SU-DHL-6 (cell line): Measurements from ENCODE around the gene BTBD2.

ENCODE experiments used
- H2AFZ ChIP-seq: fragments of 200-600 bp; sonication (generic); 2 replicates; pipeline ENCODE4 v1.6.1; 2014; ENCODE audit warnings: low read depth, mild to moderate bottlenecking, moderate library complexity, mixed read lengths, antibody characterized with exemption, low read length; ENCODE audit not compliant: severe bottlenecking
- H3F3A ChIP-seq: fragments of 200-600 bp; shearing (Covaris generic); 2 replicates; pipeline ENCODE4 v1.6.0; 2016; ENCODE audit warnings: antibody characterized with exemption, mild to moderate bottlenecking; ENCODE audit not compliant: insufficient read depth
- H3K27ac ChIP-seq: fragments of 200-600 bp; sonication (generic); 2 replicates; pipeline ENCODE4 v1.5.1; 2016; ENCODE audit warnings: low read depth, mild to moderate bottlenecking, low read length, moderate library complexity, mixed read lengths
- H3K27me3 ChIP-seq: fragments of 200-600 bp; sonication (generic), shearing (Covaris generic); 2 replicates; pipeline ENCODE4 v1.6.0; 2014; ENCODE audit warnings: mild to moderate bottlenecking, low read length
- H3K36me3 ChIP-seq: fragments of 200-600 bp; sonication (generic); 2 replicates; pipeline ENCODE4 v1.6.1; 2014; ENCODE audit warnings: mild to moderate bottlenecking, low read length, mixed read lengths
- H3K4me2 ChIP-seq: fragments of 300-600, 200-600 bp; shearing (Covaris generic), sonication (generic); 2 replicates; pipeline ENCODE4 v1.6.0; 2014; ENCODE audit warnings: low read length, low read depth, mild to moderate bottlenecking; ENCODE audit not compliant: poor library complexity, severe bottlenecking
- H3K4me3 ChIP-seq: fragments of 200-600 bp; sonication (generic); 2 replicates; pipeline ENCODE4 v1.5.1; 2014; ENCODE audit warnings: antibody characterized with exemption, low read length, mild to moderate bottlenecking, mixed read lengths; ENCODE audit not compliant: insufficient read depth, poor library complexity, severe bottlenecking
- H3K79me2 ChIP-seq: fragments of 200-600 bp; sonication (generic); 2 replicates; pipeline ENCODE4 v1.6.1; 2014; ENCODE audit warnings: mild to moderate bottlenecking, low read length, moderate library complexity; ENCODE audit not compliant: insufficient read depth
- H3K9ac ChIP-seq: fragments of 200-600 bp; sonication (generic); 2 replicates; pipeline ENCODE4 v1.7.0; 2014; ENCODE audit warnings: mild to moderate bottlenecking, low read length
- H3K9me2 ChIP-seq: fragments of 200-600 bp; sonication (generic); replicated peaks from 2 replicates; pipeline ENCODE4 v1.6.1; 2014; ENCODE audit warnings: low read length; ENCODE audit not compliant: insufficient read depth
- H3K9me3 ChIP-seq: fragments of 200-600 bp; sonication (generic); 2 replicates; pipeline ENCODE4 v1.6.1; 2014; ENCODE audit warnings: low read length, mixed read lengths; ENCODE audit not compliant: insufficient read depth
- H4K20me1 ChIP-seq: fragments of 200-600 bp; sonication (generic); 2 replicates; pipeline ENCODE4 v1.6.1; 2014; ENCODE audit warnings: low read depth, mild to moderate bottlenecking, antibody characterized with exemption, low read length, moderate library complexity, mixed read lengths
- EZH2phosphoT487 ChIP-seq: fragments of 200-600 bp; sonication (generic), shearing (Covaris generic); conservative IDR thresholded peaks from 2 replicates; pipeline ENCODE4 v1.6.1; 2018; ENCODE audit warnings: mild to moderate bottlenecking, antibody characterized with exemption, low read length, moderate library complexity, mixed read lengths
- TF ChIP-seq, protein P1 (sequence below): fragments of 200-600 bp; sonication (generic); IDR thresholded peaks from one replicate; pipeline ENCODE4 v1.5.1; 2017; ENCODE audit warnings: antibody characterized with exemption, mild to moderate bottlenecking, low read length, moderate library complexity; ENCODE audit not compliant: insufficient read depth, poor library complexity, severe bottlenecking

BTBD2 gene

DNA sequence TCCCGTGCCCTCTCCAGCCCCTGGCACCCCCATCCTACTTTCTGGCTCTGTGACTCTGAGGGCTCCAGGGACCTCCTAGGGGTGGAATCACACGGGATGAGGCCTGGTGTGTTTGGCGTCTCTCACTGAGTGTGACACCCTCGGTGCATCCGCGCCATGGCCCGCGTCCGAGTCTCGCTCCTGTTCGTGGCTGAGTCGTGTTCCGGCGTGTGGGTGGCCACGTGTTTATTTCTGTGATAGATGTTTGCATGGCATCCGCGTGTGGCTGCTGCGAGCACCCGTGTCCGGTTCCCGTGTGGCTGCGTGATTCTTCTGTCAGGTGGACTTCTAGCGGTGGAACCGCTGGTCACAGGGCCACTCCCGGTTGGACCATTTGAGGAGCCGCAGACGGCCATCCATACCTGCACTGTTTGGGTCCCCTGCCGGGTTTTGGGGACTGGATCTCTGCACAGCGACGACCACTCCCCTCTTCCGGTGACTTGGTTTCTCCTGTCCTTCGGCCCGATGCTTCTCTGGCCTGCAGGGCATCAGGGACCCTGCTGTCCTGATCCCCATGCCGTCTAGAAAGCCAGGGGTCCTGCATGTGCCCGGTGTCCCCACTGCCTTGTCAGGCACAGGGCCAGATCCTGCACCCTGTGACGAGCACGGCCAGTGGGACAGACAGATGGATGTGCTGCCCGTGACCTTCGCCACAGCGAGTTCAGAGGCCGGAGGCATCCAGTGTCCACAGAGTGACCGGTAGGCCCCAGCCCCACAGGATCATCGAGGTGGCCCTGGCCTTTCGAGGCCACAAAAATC is 66.0 kb downstream of the BTBD2 start:
- Histone ChIP-seq H3F3A (no peaks in the 10 kb centered on the region), H3K9me3 (no peaks in the 10 kb centered on the region), H4K20me1 (no peaks in the 10 kb centered on the region), H3K36me3 (no peaks in the 10 kb centered on the region), H3K27me3 (no peaks in the 10 kb centered on the region), H3K9ac (no peak overlapping the region), H3K4me3 (no peak overlapping the region), H3K27ac (no peak overlapping the region), H2AFZ (no peak overlapping the region), H3K9me2 (no peaks in the 10 kb centered on the region), H3K4me2 (no peak overlapping the region), H3K79me2 (peaks cover 76% of the 10 kb centered on the region)
- no peak for TF ChIP-seq EZH2phosphoT487
- TF ChIP-seq, protein P1, sequence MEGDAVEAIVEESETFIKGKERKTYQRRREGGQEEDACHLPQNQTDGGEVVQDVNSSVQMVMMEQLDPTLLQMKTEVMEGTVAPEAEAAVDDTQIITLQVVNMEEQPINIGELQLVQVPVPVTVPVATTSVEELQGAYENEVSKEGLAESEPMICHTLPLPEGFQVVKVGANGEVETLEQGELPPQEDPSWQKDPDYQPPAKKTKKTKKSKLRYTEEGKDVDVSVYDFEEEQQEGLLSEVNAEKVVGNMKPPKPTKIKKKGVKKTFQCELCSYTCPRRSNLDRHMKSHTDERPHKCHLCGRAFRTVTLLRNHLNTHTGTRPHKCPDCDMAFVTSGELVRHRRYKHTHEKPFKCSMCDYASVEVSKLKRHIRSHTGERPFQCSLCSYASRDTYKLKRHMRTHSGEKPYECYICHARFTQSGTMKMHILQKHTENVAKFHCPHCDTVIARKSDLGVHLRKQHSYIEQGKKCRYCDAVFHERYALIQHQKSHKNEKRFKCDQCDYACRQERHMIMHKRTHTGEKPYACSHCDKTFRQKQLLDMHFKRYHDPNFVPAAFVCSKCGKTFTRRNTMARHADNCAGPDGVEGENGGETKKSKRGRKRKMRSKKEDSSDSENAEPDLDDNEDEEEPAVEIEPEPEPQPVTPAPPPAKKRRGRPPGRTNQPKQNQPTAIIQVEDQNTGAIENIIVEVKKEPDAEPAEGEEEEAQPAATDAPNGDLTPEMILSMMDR, result no peak

GRCh38 chr19:1947651-1948209 is 67.8 kb downstream of the BTBD2 start:
- H3K27me3 ChIP-seq, result no peaks in the 10 kb centered on the region
- H3K79me2 ChIP-seq, result peaks cover 79% of the 10 kb centered on the region
- TF ChIP-seq, protein P1, result no peak
- TF ChIP-seq EZH2phosphoT487, result no peak

DNA sequence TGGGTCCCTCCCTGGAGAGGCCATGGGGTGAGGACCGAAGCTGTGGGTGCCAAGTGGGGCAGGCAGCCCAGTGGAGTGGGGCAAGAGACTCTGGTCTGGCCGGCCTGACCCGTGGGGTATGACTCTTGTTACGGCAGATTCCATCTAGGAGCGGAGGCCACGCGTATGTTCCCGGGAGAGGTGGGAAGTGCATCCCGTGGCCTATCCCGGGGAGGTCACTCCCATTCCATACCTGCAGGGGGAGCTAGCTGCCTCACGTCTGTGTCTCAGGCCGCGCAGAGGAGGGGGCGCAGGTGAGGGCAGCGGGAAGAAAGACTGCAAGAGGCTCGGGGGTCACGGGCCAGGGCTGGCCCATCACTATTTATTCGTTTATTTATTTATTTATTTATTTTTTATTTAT is 69.6 kb downstream of the BTBD2 start:
- H3K27ac ChIP-seq, result no peak overlapping the region
- no peaks in the 10 kb centered on the region for H3K27me3 ChIP-seq
- TF ChIP-seq, protein P1, result peak; percentile 34
- TF ChIP-seq EZH2phosphoT487, result no peak
- H4K20me1 ChIP-seq, result no peaks in the 10 kb centered on the region
- H3K36me3 ChIP-seq, result no peaks in the 10 kb centered on the region
- peaks cover 80% of the 10 kb centered on the region for H3K79me2 ChIP-seq
- no peak overlapping the region for H3K9ac ChIP-seq
- peaks cover 11% of the 10 kb centered on the region; the same call in 1 of the 2 replicates for H3F3A ChIP-seq
- H3K9me2 ChIP-seq, result no peaks in the 10 kb centered on the region
- no peak overlapping the region for H3K4me2 ChIP-seq
- H3K9me3 ChIP-seq, result no peaks in the 10 kb centered on the region
- no peak overlapping the region for H2AFZ ChIP-seq
- H3K4me3 ChIP-seq, result no peak overlapping the region

More at GRCh38 chr19:1947651-1948209, 67.8 kb downstream of the BTBD2 start:
- H3K4me3 ChIP-seq, result no peak overlapping the region
- H2AFZ ChIP-seq, result no peak overlapping the region
- H3K4me2 ChIP-seq, result no peak overlapping the region
- H3F3A ChIP-seq, result peaks cover 4% of the 10 kb centered on the region; the same call in 1 of the 2 replicates
- no peaks in the 10 kb centered on the region for H4K20me1 ChIP-seq
- H3K36me3 ChIP-seq, result no peaks in the 10 kb centered on the region
- H3K9me2 ChIP-seq, result no peaks in the 10 kb centered on the region
- H3K9ac ChIP-seq, result no peak overlapping the region
- H3K9me3 ChIP-seq, result no peaks in the 10 kb centered on the region
- no peak overlapping the region for H3K27ac ChIP-seq
